GM21515 (cell line): Measurements from ENCODE around the gene MAST4.
"Not testable (repeated sequence)": the region's sequence is repeated elsewhere in the genome, so short reads cannot be mapped to it uniquely, and the experiment has no call there.

Source experiments
- ATAC-seq: cut with Tn5 transposase; IDR thresholded peaks from one replicate; pipeline ENCODE4 v1.9.1; 2021; ENCODE audit not compliant: unreplicated experiment

Gene MAST4

GRCh38 chr5:67168069-67168468 is 571.9 kb downstream of the MAST4 start:
- ATAC-seq: no peak

GRCh38 chr5:67170767-67171166 is 574.6 kb downstream of the MAST4 start:
- no peak for ATAC-seq

GRCh38 chr5:67173351-67173750 is 577.2 kb downstream of the MAST4 start:
- ATAC-seq: not testable (repeated sequence)

- no peak for ATAC-seq
Measured at GRCh38 chr5:67173959-67174358, 577.8 kb downstream of the MAST4 start.

GRCh38 chr5:67176936-67177335 is 580.7 kb downstream of the MAST4 start:
- ATAC-seq: no peak

- ATAC-seq: no peak
Measured at GRCh38 chr5:67178085-67178484, 581.9 kb downstream of the MAST4 start.

GRCh38 chr5:67178966-67179365 is 582.8 kb downstream of the MAST4 start:
- ATAC-seq: no peak

- ATAC-seq: no peak
Measured at GRCh38 chr5:67179697-67180361, 583.6 kb downstream of the MAST4 start.

- ATAC-seq: no peak
Measured at GRCh38 chr5:67181648-67182221, 585.5 kb downstream of the MAST4 start.

GRCh38 chr5:67182301-67182790 is 586.2 kb downstream of the MAST4 start:
- no peak for ATAC-seq

GRCh38 chr5:67183859-67184258 is 587.7 kb downstream of the MAST4 start:
- ATAC-seq: no peak

- no peak for ATAC-seq
Measured at GRCh38 chr5:67187006-67187715, 591.0 kb downstream of the MAST4 start.

- no peak for ATAC-seq
Measured at GRCh38 chr5:67188274-67189078, 592.3 kb downstream of the MAST4 start.

GRCh38 chr5:67189079-67189354 is 592.8 kb downstream of the MAST4 start:
- ATAC-seq: no peak

GRCh38 chr5:67189931-67190330 is 593.7 kb downstream of the MAST4 start:
- ATAC-seq: no peak

GRCh38 chr5:67190410-67190809 is 594.2 kb downstream of the MAST4 start:
- no peak for ATAC-seq

- ATAC-seq: no peak
Measured at GRCh38 chr5:67190861-67191260, 594.7 kb downstream of the MAST4 start.

GRCh38 chr5:67192719-67193438 is 596.7 kb downstream of the MAST4 start:
- ATAC-seq: no peak

- no peak for ATAC-seq
Measured at GRCh38 chr5:67193439-67193807, 597.2 kb downstream of the MAST4 start.

GRCh38 chr5:67194166-67194565 is 598.0 kb downstream of the MAST4 start:
- no peak for ATAC-seq
